Measurements from ENCODE around the gene RNF148.

The RNF148 gene

GRCh38 chr7:122653685-122654084 is 49.0 kb downstream of the RNF148 start:
- Histone ChIP-seq H3K4me3 (ENCODE audit: low read length) (no peak overlapping the region), H3K36me3 (ENCODE audit: insufficient read depth, low read length) (no peaks in the 10 kb centered on the region), H3K4me1 (ENCODE audit: insufficient read depth, low read length) (no peaks in the 10 kb centered on the region), H2AFZ (ENCODE audit: low read depth, low read length) (no peak overlapping the region), H3K9me3 (ENCODE audit: low read length) (no peaks in the 10 kb centered on the region), H3K27me3 (ENCODE audit: insufficient read depth, low read length) (no peaks in the 10 kb centered on the region)

GRCh38 chr7:122652876-122653275 is 49.8 kb downstream of the RNF148 start:
- H3K36me3 ChIP-seq (ENCODE audit: insufficient read depth, low read length) = no peaks in the 10 kb centered on the region
- H3K27me3 ChIP-seq (ENCODE audit: insufficient read depth, low read length) = no peaks in the 10 kb centered on the region
- H3K4me1 ChIP-seq (ENCODE audit: insufficient read depth, low read length) = no peaks in the 10 kb centered on the region
- H3K4me3 ChIP-seq (ENCODE audit: low read length) = no peak overlapping the region
- no peak overlapping the region for H2AFZ ChIP-seq (ENCODE audit: low read depth, low read length)
- H3K9me3 ChIP-seq (ENCODE audit: low read length) = no peaks in the 10 kb centered on the region
